SU-DHL-6 (cell line): ENCODE data around the gene SUCLG1.
"Not testable (repeated sequence)": the region's sequence is repeated elsewhere in the genome, so short reads cannot be mapped to it uniquely, and the experiment has no call there.

Source experiments
- H2AFZ ChIP-seq: fragments of 200-600 bp; sonication (generic); 2 replicates; pipeline ENCODE4 v1.6.1; 2014; ENCODE audit warnings: low read depth, mild to moderate bottlenecking, moderate library complexity, mixed read lengths, antibody characterized with exemption, low read length; ENCODE audit not compliant: severe bottlenecking
- H3F3A ChIP-seq: fragments of 200-600 bp; shearing (Covaris generic); 2 replicates; pipeline ENCODE4 v1.6.0; 2016; ENCODE audit warnings: antibody characterized with exemption, mild to moderate bottlenecking; ENCODE audit not compliant: insufficient read depth
- H3K27ac ChIP-seq: fragments of 200-600 bp; sonication (generic); 2 replicates; pipeline ENCODE4 v1.5.1; 2016; ENCODE audit warnings: low read depth, mild to moderate bottlenecking, low read length, moderate library complexity, mixed read lengths
- H3K27me3 ChIP-seq: fragments of 200-600 bp; sonication (generic), shearing (Covaris generic); 2 replicates; pipeline ENCODE4 v1.6.0; 2014; ENCODE audit warnings: mild to moderate bottlenecking, low read length
- H3K36me3 ChIP-seq: fragments of 200-600 bp; sonication (generic); 2 replicates; pipeline ENCODE4 v1.6.1; 2014; ENCODE audit warnings: mild to moderate bottlenecking, low read length, mixed read lengths
- H3K4me2 ChIP-seq: fragments of 300-600, 200-600 bp; shearing (Covaris generic), sonication (generic); 2 replicates; pipeline ENCODE4 v1.6.0; 2014; ENCODE audit warnings: low read length, low read depth, mild to moderate bottlenecking; ENCODE audit not compliant: poor library complexity, severe bottlenecking
- H3K4me3 ChIP-seq: fragments of 200-600 bp; sonication (generic); 2 replicates; pipeline ENCODE4 v1.5.1; 2014; ENCODE audit warnings: antibody characterized with exemption, low read length, mild to moderate bottlenecking, mixed read lengths; ENCODE audit not compliant: insufficient read depth, poor library complexity, severe bottlenecking
- H3K79me2 ChIP-seq: fragments of 200-600 bp; sonication (generic); 2 replicates; pipeline ENCODE4 v1.6.1; 2014; ENCODE audit warnings: mild to moderate bottlenecking, low read length, moderate library complexity; ENCODE audit not compliant: insufficient read depth
- H3K9ac ChIP-seq: fragments of 200-600 bp; sonication (generic); 2 replicates; pipeline ENCODE4 v1.7.0; 2014; ENCODE audit warnings: mild to moderate bottlenecking, low read length
- H3K9me2 ChIP-seq: fragments of 200-600 bp; sonication (generic); replicated peaks from 2 replicates; pipeline ENCODE4 v1.6.1; 2014; ENCODE audit warnings: low read length; ENCODE audit not compliant: insufficient read depth
- H3K9me3 ChIP-seq: fragments of 200-600 bp; sonication (generic); 2 replicates; pipeline ENCODE4 v1.6.1; 2014; ENCODE audit warnings: low read length, mixed read lengths; ENCODE audit not compliant: insufficient read depth
- H4K20me1 ChIP-seq: fragments of 200-600 bp; sonication (generic); 2 replicates; pipeline ENCODE4 v1.6.1; 2014; ENCODE audit warnings: low read depth, mild to moderate bottlenecking, antibody characterized with exemption, low read length, moderate library complexity, mixed read lengths
- CTCF ChIP-seq: fragments of 200-600 bp; sonication (generic); IDR thresholded peaks from one replicate; pipeline ENCODE4 v1.5.1; 2017; ENCODE audit warnings: antibody characterized with exemption, mild to moderate bottlenecking, low read length, moderate library complexity; ENCODE audit not compliant: insufficient read depth, poor library complexity, severe bottlenecking
- EZH2phosphoT487 ChIP-seq: fragments of 200-600 bp; sonication (generic), shearing (Covaris generic); conservative IDR thresholded peaks from 2 replicates; pipeline ENCODE4 v1.6.1; 2018; ENCODE audit warnings: mild to moderate bottlenecking, antibody characterized with exemption, low read length, moderate library complexity, mixed read lengths

SUCLG1 gene

GRCh38 chr2:84409531-84409930 is 49.5 kb downstream of the SUCLG1 start:
- Histone ChIP-seq H3K79me2 (no peaks in the 10 kb centered on the region), H3K9me3 (no peaks in the 10 kb centered on the region), H3K9me2 (no peaks in the 10 kb centered on the region), H3K27ac (no peak overlapping the region), H2AFZ (no peak overlapping the region), H3K36me3 (no peaks in the 10 kb centered on the region), H3K9ac (no peak overlapping the region), H3F3A (no peaks in the 10 kb centered on the region), H4K20me1 (no peaks in the 10 kb centered on the region), H3K4me3 (no peak overlapping the region), H3K27me3 (no peaks in the 10 kb centered on the region), H3K4me2 (no peak overlapping the region)
- TF ChIP-seq EZH2phosphoT487 (no peak), CTCF (no peak)

GRCh38 chr2:84402111-84402510 is 57.0 kb downstream of the SUCLG1 start:
- H3K9me2 ChIP-seq, H3K27ac ChIP-seq, H3K9ac ChIP-seq: not testable (repeated sequence)

GRCh38 chr2:84399839-84400238 is 59.2 kb downstream of the SUCLG1 start:
- H4K20me1 ChIP-seq, H3F3A ChIP-seq, H3K79me2 ChIP-seq, H3K4me2 ChIP-seq, H3K27ac ChIP-seq, H2AFZ ChIP-seq, H3K27me3 ChIP-seq, H3K9me3 ChIP-seq, H3K9me2 ChIP-seq, H3K4me3 ChIP-seq, H3K36me3 ChIP-seq, H3K9ac ChIP-seq: not testable (repeated sequence)

More at GRCh38 chr2:84402111-84402510, 57.0 kb downstream of the SUCLG1 start:
- not testable (repeated sequence) for H3K4me2 ChIP-seq, H3K27me3 ChIP-seq, H3K4me3 ChIP-seq, H3K9me3 ChIP-seq, H3K36me3 ChIP-seq, H2AFZ ChIP-seq, H3K79me2 ChIP-seq, H4K20me1 ChIP-seq, H3F3A ChIP-seq

DNA sequence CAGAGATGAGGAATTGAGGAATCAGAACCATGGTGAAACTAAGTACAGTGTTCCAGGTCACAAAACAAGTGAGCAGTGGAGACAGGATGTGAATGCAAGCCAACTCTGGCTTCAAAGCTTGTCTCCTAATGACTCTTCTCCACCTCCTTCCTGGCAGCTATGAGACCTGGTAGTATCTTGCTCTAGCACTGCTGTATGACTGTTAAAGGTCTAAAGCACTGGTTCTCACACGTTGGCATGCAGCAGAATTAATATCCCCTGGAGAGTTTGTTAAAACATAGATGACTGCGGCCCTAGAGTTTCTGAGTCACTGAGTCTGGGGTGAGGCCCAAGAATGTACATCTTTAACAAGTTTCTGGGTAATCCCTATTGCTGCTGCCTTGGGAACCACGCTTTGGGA is 63.3 kb downstream of the SUCLG1 start:
- TF ChIP-seq EZH2phosphoT487 (no peak), CTCF (no peak)
- Histone ChIP-seq H2AFZ (no peak overlapping the region), H3K9me2 (0 out of 2 replicates have a peak, but pooled peaks cover 3% of the 10 kb centered on the region), H3K27me3 (no peaks in the 10 kb centered on the region), H3F3A (no peaks in the 10 kb centered on the region), H3K4me2 (no peak overlapping the region), H3K9me3 (no peaks in the 10 kb centered on the region), H3K4me3 (no peak overlapping the region), H4K20me1 (no peaks in the 10 kb centered on the region), H3K9ac (no peak overlapping the region), H3K79me2 (no peaks in the 10 kb centered on the region), H3K27ac (no peak overlapping the region), H3K36me3 (no peaks in the 10 kb centered on the region)
